ENCODE measurements around the gene NFU1.
"Not testable (repeated sequence)": the region's sequence is repeated elsewhere in the genome, so short reads cannot be mapped to it uniquely, and the experiment has no call there.

NFU1 gene

GRCh38 chr2:69456154-69456553 is 18.9 kb upstream of the NFU1 start:
- no peak overlapping the region for H3K4me3 ChIP-seq (ENCODE audit: low read depth, low read length)
- TF ChIP-seq CTCF (IDR thresholded peaks at IDR 0.05; ENCODE audit: low read depth, low read length, missing control alignments): no peak
- no peak for DNase-seq (ENCODE audit: low read depth)
- in situ Hi-C loops (cut with HindIII; ENCODE audit: low sequenced_read_pairs): no loop called here

- no peak for TF ChIP-seq CTCF (IDR thresholded peaks at IDR 0.05; ENCODE audit: low read depth, low read length, missing control alignments)
- DNase-seq (ENCODE audit: low read depth): no peak
- in situ Hi-C loops (cut with HindIII; ENCODE audit: low sequenced_read_pairs): no loop called here
- H3K4me3 ChIP-seq (ENCODE audit: low read depth, low read length): no peak overlapping the region
Observed at GRCh38 chr2:69454976-69455375, 17.7 kb upstream of the NFU1 start.

- in situ Hi-C loops (cut with HindIII; ENCODE audit: low sequenced_read_pairs): no loop called here
- no peak for TF ChIP-seq CTCF (IDR thresholded peaks at IDR 0.05; ENCODE audit: low read depth, low read length, missing control alignments)
- no peak overlapping the region for H3K4me3 ChIP-seq (ENCODE audit: low read depth, low read length)
- no peak for DNase-seq (ENCODE audit: low read depth)
Observed at GRCh38 chr2:69453475-69454129, 16.4 kb upstream of the NFU1 start.

GRCh38 chr2:69452687-69453086 is 15.5 kb upstream of the NFU1 start:
- H3K4me3 ChIP-seq (ENCODE audit: low read depth, low read length): no peak overlapping the region
- in situ Hi-C loops (cut with HindIII; ENCODE audit: low sequenced_read_pairs): no loop called here
- DNase-seq (ENCODE audit: low read depth): no peak
- TF ChIP-seq CTCF (IDR thresholded peaks at IDR 0.05; ENCODE audit: low read depth, low read length, missing control alignments): no peak

GRCh38 chr2:69450735-69451416 is 13.6 kb upstream of the NFU1 start:
- in situ Hi-C loops (cut with HindIII; ENCODE audit: low sequenced_read_pairs): no loop called here
- no peak for DNase-seq (ENCODE audit: low read depth)
- TF ChIP-seq CTCF (IDR thresholded peaks at IDR 0.05; ENCODE audit: low read depth, low read length, missing control alignments): no peak
- no peak overlapping the region for H3K4me3 ChIP-seq (ENCODE audit: low read depth, low read length)

GRCh38 chr2:69449906-69450305 is 12.7 kb upstream of the NFU1 start:
- DNase-seq (ENCODE audit: low read depth): no peak
- in situ Hi-C loops (cut with HindIII; ENCODE audit: low sequenced_read_pairs): no loop called here

GRCh38 chr2:69443673-69444072 is 6.4 kb upstream of the NFU1 start:
- DNase-seq (ENCODE audit: low read depth); H3K4me3 ChIP-seq (ENCODE audit: low read depth, low read length); in situ Hi-C loops (cut with HindIII; ENCODE audit: low sequenced_read_pairs): not testable (repeated sequence)

More at GRCh38 chr2:69449906-69450305, 12.7 kb upstream of the NFU1 start:
- H3K4me3 ChIP-seq (ENCODE audit: low read depth, low read length): no peak overlapping the region
- TF ChIP-seq CTCF (IDR thresholded peaks at IDR 0.05; ENCODE audit: low read depth, low read length, missing control alignments): no peak

- in situ Hi-C loops (cut with HindIII; ENCODE audit: low sequenced_read_pairs); H3K4me3 ChIP-seq (ENCODE audit: low read depth, low read length); DNase-seq (ENCODE audit: low read depth): not testable (repeated sequence)
Observed at GRCh38 chr2:69439499-69439898, 2.3 kb upstream of the NFU1 start.

All from astrocyte of the cerebellum (primary cell).